AG04450 (cell line): ENCODE data around the gene ELAVL3. TPM values are rescaled to one million over a fixed set of nuclear protein-coding genes. Genes with fewer than 3 reads are reported as not detected.
"Not testable (repeated sequence)": the region's sequence is repeated elsewhere in the genome, so short reads cannot be mapped to it uniquely, and the experiment has no call there.

ENCODE experiments used
- CTCF ChIA-PET: fragments of 300-600, 350-600 bp; formaldehyde crosslinking; extraction: SDS; loops from one replicate; lab custom pipeline; 2022; ENCODE audit warnings: antibody characterized with exemption, inconsistent platforms; lab: Charles Lee
- POLR2A ChIA-PET: fragments of 350-600 bp; formaldehyde crosslinking; extraction: SDS; loops from one replicate; lab custom pipeline; 2021; ENCODE audit warnings: antibody characterized with exemption, inconsistent platforms; lab: Yijun Ruan, JAX
- DNase-seq: peaks from one replicate; pipeline ENCODE4 v3.0.0-alpha.2; 2011; ENCODE audit warnings: low read depth, low spot score
- H3K27ac ChIP-seq: one replicate; pipeline ENCODE4 v1.5.1; 2012; ENCODE audit warnings: low read depth, low read length, control low read depth
- H3K27me3 ChIP-seq: one replicate; pipeline ENCODE4 v1.6.0; 2012; ENCODE audit warnings: low read length; ENCODE audit not compliant: control insufficient read depth, insufficient read depth
- H3K4me3 ChIP-seq: 2 replicates; pipeline ENCODE4 v1.5.1; 2011; ENCODE audit warnings: mild to moderate bottlenecking, low read depth, low read length, control low read depth
- H3K9me3 ChIP-seq: 2 replicates; pipeline ENCODE4 v1.5.1; 2012; ENCODE audit warnings: low read length; ENCODE audit not compliant: control insufficient read depth, insufficient read depth
- polyA plus RNA-seq: library from polyadenylated mRNA; depleted of rRNA; stranded (reverse); fragments of >200 nt; gene quantifications from 2 replicates; pipeline ENCODE4 v1.2.3, GENCODE V29; 2011
- TF ChIP-seq, protein P1 (sequence below): IDR thresholded peaks from 2 replicates; pipeline ENCODE4 v1.5.1; 2011; ENCODE audit warnings: low read depth, low read length, control low read depth, inconsistent platforms

ELAVL3 gene
- polyA plus RNA-seq, 1 experiment: not detected

DNA sequence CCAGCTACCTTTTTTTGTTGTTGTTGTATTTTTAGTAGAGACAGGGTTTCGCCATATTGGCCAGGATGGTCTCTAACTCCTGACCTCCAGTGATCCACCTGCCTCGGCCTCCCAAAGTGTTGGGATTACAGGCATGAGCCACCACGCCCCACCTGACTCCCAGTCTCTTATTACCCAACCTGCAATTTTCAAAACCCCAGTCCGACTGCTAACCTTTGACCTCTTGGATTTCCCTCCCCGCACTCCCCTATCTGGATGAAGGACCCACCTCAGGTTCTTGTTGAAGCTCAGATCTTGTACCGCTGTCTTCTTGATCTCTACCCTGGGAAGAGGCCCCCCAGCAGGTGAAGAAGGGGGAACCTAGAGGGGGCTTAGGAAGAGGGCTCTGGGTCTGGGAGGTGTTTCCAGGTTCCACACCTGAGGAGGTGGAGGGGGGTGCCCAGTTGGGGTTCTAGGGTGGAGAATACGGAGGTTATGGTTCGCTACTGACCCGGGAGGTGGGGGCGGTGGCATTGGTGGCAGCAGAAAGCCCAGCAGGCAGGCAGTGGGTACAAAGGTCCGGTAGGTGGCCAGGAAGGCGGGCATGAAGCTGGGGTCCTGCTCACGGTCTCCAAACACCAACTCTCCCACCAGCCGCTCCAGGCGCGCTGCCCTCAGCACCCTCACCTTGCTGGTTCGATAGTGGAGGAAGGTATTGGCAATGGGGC, 64.3 kb downstream of the ELAVL3 start:
- ChIA-PET CTCF (interaction anchor here (1.2 to 1.3 kb wide), 2 partner anchors 19 to 35 kb away, joined by 3 to 5 read pairs; partner anchors contain the start of genes ODAD3 and PRKCSH), POLR2A (interaction anchor here (0.6 kb wide), 1 partner anchor 469 kb away, joined by 4 read pairs; no protein-coding TSS in a partner anchor)
- no peak for DNase-seq
- TF ChIP-seq, protein P1, sequence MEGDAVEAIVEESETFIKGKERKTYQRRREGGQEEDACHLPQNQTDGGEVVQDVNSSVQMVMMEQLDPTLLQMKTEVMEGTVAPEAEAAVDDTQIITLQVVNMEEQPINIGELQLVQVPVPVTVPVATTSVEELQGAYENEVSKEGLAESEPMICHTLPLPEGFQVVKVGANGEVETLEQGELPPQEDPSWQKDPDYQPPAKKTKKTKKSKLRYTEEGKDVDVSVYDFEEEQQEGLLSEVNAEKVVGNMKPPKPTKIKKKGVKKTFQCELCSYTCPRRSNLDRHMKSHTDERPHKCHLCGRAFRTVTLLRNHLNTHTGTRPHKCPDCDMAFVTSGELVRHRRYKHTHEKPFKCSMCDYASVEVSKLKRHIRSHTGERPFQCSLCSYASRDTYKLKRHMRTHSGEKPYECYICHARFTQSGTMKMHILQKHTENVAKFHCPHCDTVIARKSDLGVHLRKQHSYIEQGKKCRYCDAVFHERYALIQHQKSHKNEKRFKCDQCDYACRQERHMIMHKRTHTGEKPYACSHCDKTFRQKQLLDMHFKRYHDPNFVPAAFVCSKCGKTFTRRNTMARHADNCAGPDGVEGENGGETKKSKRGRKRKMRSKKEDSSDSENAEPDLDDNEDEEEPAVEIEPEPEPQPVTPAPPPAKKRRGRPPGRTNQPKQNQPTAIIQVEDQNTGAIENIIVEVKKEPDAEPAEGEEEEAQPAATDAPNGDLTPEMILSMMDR: no peak
- peaks cover 3% of the 10 kb centered on the region; the same call in 1 of the 2 replicates for H3K9me3 ChIP-seq
- H3K4me3 ChIP-seq: no peak overlapping the region
- H3K27ac ChIP-seq: no peak overlapping the region
- peaks cover 42% of the 10 kb centered on the region for H3K27me3 ChIP-seq

DNA sequence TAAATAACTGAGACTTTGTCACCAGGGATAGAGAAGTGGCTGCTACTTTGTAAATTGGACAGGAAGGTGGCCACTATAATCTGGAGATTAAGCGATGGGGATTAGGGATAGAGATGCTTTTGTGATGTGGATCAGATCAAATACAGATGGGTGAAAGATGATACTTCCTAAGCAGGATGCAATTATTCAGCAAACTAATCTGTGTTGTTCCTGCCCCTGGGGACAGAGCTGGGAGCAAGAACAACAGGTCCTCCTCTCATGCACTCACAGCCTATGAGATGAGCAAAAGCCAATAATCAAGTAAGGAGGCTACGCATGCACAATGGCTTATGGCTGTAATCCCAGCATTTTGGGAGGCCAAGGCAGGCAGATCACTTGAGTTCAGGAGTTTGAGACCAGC, 66.3 kb downstream of the ELAVL3 start:
- Histone ChIP-seq H3K27me3 (peaks cover 26% of the 10 kb centered on the region), H3K27ac (no peak overlapping the region), H3K9me3 (no peaks in the 10 kb centered on the region; the same call in 1 of the 2 replicates), H3K4me3 (no peak overlapping the region)
- ChIA-PET POLR2A (no interaction called here), CTCF (no interaction called here)
- DNase-seq: no peak
- TF ChIP-seq, protein P1: no peak

DNA sequence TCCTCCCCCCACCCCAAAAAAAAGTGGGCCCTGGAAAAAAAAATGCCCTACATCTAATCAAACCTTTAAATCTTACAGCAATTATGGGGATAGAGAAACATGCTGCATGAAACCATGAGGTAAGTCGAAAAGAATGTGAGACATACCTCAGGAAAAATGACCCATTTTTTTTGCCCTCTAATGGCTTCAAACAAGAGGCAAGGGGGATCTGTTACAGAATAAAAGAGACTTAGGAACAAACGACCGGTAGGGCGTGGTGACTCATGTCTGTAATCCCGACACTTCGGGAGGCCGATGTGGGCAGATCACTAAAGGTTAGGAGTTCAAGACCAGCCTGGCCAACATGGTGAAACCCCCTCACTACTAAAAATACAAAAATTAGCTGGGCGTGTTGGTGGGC, 70.2 kb downstream of the ELAVL3 start:
- Histone ChIP-seq H3K27me3 (peaks cover under 1% of the 10 kb centered on the region), H3K27ac (no peak overlapping the region), H3K4me3 (no peak overlapping the region), H3K9me3 (no peaks in the 10 kb centered on the region; the same call in 1 of the 2 replicates)
- TF ChIP-seq, protein P1: no peak
- ChIA-PET POLR2A (no interaction called here), CTCF (interaction anchor here (1.3 to 1.4 kb wide), 2 partner anchors 8 to 24 kb away, joined by 4 read pairs; partner anchors contain the start of genes ODAD3 and PRKCSH)
- no peak for DNase-seq

DNA sequence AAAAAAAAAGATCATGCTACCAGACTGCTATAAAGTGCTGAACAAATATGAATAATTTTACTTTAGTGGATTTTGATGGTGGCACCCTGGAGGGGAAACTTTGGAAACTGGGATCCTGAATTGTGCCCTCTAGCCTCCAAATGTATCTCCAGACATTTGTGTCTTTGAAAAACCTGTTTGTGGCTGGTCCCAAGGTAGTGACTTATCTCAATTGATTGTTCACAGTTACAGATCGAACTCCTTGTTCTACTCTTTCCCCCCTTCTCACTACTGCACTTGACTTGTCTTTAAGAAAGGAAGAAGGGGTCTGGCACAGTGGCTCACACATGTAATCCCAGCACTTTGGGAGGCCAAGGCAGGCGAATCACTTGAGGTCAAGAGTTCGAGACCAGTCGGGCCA, 72.3 kb downstream of the ELAVL3 start:
- H3K27ac ChIP-seq: no peak overlapping the region
- ChIA-PET CTCF (interaction anchor here (0.6 kb wide), 1 partner anchor 26 kb away, joined by 3 read pairs; the partner anchor contains the start of gene ODAD3), POLR2A (no interaction called here)
- no peaks in the 10 kb centered on the region for H3K27me3 ChIP-seq
- DNase-seq: no peak
- H3K4me3 ChIP-seq: no peak overlapping the region
- TF ChIP-seq, protein P1: no peak
- H3K9me3 ChIP-seq: no peaks in the 10 kb centered on the region; the same call in 1 of the 2 replicates

DNA sequence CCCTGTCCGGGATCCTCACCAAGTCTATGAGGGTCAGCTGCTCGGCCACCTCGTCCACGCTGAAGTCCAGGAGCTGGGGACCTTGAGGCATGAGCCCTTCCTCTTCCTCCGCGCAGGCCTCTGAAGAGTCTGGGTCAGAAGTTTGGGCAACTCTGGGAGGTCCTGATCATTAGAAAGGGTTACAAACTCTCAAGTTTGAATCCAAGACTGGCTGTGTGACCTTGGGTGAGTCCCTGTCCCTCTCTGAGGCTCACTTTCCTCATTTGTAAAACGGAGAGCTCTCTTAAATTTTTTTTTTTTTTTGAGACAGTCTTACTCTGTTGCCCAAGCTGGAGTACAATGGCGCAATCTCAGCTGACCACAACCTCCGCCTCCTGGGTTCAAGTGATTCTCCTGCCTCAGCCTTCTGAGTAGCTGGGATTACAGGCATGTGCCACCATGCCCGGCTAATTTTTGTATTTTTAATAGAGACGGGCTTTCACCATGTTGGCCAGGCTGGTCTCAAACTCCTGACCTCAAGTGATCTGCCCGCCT, 74.1 kb downstream of the ELAVL3 start:
- not testable (repeated sequence) for DNase-seq, H3K27me3 ChIP-seq, H3K27ac ChIP-seq, H3K9me3 ChIP-seq, H3K4me3 ChIP-seq
- POLR2A ChIA-PET: interaction anchor here (0.7 kb wide), 1 partner anchor 132 kb away, joined by 3 read pairs; the partner anchor contains the start of gene CNN1
- CTCF ChIA-PET: interaction anchor here (0.8 to 1.9 kb wide), 6 partner anchors 16 to 113 kb away, joined by 3 to 11 read pairs (median 7); partner anchors contain the start of gene PRKCSH
